HG03097 (cell line): ENCODE measurements around the gene SLC25A19.
A peak's percentile ranks its signal among the peaks of the same experiment; 100 is the strongest.

Experiments
- ATAC-seq: cut with Tn5 transposase; IDR thresholded peaks from one replicate; pipeline ENCODE4 v1.9.1; 2021; ENCODE audit not compliant: unreplicated experiment, low FRiP score

SLC25A19 gene

DNA sequence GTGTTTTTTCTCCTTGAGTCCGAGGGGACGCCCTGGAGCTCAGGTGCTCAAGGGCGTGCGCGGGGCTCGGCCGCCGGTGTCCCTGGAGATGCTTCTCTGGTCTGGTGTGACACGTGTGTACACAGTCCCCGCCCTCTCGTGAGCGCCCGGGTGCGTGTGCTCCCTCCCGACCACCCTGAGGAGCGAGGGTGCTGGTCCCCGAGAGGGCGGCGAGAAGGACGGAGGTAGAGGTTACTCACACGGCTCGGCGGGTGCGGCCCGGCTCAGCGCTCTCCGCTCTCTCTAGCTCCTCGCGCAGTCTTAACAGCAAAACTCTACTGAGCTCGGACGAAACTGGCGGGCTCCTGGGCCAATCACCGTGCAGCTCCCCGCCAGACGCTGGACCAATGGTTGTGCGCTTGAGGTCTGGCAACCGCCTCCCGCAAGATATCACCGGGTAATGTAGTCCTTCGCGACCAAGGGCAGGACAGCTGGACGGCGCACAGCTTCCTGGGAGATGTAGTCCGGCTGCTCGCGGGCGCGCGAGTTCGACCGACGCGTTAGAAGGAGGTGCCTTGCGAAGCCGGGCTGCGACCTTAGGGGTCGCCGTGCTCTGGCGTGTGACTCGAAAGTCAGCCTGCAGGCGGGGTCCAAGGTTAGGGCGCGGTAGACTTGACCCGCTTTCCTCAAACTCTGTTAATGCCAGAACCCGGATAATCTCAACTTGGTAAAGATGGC lies at the start of gene SLC25A19:
Gene SLC25A19, minus strand, starts transcription at position 319 of the 717 bp plus-strand sequence. CDS start 2,669 bp downstream, outside the sequence.
- ATAC-seq, result peak; percentile 86

- no peak for ATAC-seq
These were observed 49.1 kb upstream of the SLC25A19 start for GRCh38 chr17:75338335-75338734.

- ATAC-seq, result no peak
These were observed 46.1 kb upstream of the SLC25A19 start for GRCh38 chr17:75335315-75335714.

GRCh38 chr17:75334723-75335122 lies 45.5 kb upstream of the SLC25A19 start:
- ATAC-seq, result no peak

DNA sequence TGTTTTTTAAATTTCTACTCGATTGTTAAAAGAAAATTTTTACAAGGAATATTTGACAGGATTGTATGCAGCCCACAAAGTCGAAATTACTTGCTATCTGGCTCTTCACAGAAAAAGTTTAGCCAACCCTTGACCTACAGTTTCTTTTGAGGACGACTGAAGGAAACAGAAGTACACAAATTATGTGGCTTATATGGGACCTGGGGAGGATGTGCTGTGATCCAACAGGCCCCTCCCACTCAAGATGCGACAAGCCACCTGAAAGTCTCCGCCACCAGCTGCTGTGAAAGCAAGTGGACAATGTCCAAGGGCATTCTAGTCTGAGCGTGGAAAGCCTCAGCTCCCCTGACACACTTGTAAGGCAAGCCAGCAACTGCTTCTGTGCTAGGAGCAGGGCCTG lies 42.4 kb upstream of the SLC25A19 start:
- ATAC-seq, result no peak

GRCh38 chr17:75327757-75328156 lies 38.5 kb upstream of the SLC25A19 start:
- ATAC-seq, result no peak

DNA sequence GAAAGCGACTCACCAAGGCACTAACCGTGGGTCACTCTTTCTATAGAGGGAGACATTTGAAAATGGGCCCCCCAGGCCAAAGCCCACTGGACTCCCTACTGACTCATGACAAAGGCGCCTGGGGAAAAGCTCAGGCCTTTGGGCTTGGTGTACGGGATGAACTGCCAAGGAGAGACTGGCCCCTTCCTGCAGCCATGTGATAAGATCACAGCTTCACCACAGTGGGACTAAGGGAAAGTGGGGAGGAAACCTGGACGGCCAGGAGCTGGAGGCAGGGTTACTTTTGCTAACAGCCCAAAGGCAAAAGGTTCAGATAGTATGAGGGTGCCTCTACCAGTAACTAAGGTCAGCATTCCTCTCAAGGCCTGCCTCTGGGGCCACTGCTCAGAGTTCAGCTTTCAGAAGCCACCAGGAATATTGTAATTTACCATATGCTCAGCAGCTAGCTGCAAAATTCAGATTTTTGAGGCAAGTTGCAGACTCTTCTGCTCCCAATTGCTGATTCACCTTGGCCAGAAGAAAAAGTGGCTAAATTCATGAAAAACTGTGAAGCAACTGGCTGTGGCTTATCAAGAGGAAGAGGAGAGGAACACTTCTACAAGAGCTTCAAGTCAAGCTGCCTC lies 37.1 kb upstream of the SLC25A19 start:
- no peak for ATAC-seq

DNA sequence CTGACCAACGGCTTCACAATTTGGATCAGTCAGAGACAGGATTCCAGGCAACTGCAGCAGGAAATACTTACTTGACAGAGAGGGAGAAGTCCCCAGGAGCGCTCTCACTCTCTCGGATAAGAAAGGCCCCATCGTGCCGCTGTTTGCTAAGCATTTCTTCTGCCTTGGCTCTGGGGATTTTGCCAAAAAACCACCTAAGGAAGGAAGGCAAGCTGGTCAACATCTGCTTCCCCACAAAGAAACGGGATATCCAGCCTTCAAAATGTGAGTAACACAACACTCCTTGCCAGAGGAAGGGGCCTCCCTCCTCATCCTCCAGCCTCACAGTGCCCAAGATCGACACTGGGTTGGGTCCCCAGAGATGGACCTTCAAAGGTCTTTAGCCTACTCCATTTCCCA lies 36.6 kb upstream of the SLC25A19 start:
- ATAC-seq, result no peak

- ATAC-seq, result no peak
These were observed 36.1 kb upstream of the SLC25A19 start for GRCh38 chr17:75325348-75325747.

GRCh38 chr17:75321506-75321905 lies 32.3 kb upstream of the SLC25A19 start:
- ATAC-seq, result no peak

GRCh38 chr17:75319904-75320691 lies 30.9 kb upstream of the SLC25A19 start:
- no peak for ATAC-seq

GRCh38 chr17:75318615-75319222 lies 29.5 kb upstream of the SLC25A19 start:
- no peak for ATAC-seq

- no peak for ATAC-seq
These were observed 29.0 kb upstream of the SLC25A19 start for GRCh38 chr17:75318211-75318610.

- no peak for ATAC-seq
These were observed 28.4 kb upstream of the SLC25A19 start for GRCh38 chr17:75317671-75318070.

DNA sequence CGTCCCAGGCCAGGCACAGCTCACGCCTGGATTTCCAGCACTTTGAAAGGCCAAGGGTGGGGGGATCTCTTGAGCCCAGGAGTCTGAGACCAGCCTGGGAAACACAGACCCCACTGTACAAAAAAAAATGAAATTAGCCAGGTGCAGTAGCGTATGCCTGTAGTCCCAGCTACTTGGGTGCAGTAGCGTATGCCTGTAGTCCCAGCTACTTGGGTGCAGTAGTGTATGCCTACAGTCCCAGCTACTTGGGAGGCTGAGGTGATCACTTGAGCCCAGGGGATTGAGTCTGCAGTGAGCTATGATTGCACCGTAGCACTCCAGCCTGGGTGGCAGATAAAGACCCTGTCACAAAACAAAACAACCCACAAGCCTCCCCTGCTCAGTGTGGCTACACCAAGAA lies 27.0 kb upstream of the SLC25A19 start:
- ATAC-seq, result no peak

DNA sequence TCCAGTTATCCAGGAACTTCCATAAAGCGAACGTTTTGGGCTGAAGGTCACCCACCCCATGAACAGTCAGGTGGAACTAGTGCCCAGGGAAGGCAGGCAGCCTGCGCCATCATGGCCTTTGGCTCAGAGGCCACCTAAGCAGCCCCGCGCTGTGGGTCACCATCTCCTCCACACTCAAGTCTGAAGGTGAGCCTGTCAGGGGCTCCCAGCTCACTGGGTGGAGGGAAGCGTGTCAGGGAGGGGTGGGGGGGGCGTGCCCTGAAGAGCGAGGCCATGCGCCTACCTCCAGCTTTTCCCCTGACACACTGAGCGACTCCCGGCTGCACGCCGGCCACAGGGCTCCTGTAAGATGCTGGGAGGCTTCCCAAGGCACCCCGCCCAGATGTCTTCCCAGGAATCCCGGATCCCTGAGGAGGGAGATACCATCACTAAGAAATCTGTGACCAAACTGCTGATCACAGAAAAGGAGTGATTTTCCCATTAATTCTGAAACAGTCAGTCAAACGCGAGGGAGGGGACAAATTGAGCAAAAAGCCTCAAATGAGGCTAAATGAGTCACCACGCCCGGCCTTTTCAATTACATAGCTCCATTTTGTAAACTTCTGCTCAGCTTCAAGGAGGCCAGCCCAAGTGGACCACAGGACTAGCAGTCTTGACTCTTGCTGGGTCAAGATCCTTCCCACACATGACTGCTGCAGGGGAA lies 26.5 kb upstream of the SLC25A19 start:
- ATAC-seq, result no peak

- ATAC-seq, result no peak
These were observed 24.8 kb upstream of the SLC25A19 start for GRCh38 chr17:75313941-75314551.

DNA sequence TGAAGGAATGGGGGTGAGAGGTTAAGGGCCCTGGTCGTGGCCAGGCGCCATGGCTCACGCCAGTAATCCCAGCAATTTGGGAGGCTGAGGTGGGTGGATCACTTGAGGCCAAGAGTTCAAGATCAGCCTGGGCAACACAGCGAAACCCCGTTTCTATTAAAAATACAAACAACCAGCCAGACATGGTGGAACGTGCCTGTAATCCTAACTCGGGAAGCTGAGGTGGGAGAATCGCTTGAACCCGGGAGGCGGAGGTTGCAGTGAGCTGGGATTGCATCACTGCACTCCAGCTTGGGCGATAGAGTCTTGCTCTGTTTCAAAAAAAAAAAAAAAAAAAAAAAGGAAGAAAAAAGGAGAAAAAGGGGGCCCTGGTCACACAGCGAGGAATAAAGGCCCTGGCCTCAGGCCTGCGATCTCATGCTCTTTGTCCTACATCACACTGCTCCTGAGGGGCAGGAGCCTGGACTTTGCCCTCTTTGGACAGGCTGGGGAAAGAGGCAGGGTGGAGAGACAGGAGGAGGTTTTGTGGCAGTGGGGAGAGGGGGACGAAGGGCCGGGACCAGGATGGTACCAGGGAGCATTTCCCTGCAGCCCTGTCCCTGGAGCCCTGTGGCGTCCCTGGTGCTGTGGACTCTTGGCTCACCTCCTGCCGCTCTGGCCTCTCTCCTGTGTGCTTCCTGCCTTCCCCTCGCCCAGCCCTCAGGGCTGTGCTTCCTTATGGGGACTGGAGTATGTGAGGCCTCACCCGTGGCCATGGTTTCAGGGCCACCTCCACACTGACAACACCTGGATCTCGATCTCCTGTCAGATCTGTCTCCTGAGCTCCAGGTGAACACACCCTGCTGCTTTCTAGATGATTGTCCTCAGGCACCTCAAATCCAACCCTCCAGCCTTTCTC lies 19.7 kb upstream of the SLC25A19 start:
- ATAC-seq, result no peak
